Ascending aorta (tissue), 2 donors: ENCODE measurements around the gene TMEM164. TPM values are rescaled to one million over a fixed set of nuclear protein-coding genes. Genes with fewer than 3 reads are reported as not detected.

ENCODE experiments used
- DNase-seq, 2 donors: peaks; one replicate each; pipeline ENCODE4 v3.0.0-alpha.2; 2019; ENCODE audit warnings: low spot score in 2 of 2
- H3K27ac ChIP-seq, 2 donors: fragments of 200-600 bp; sonication (generic); one replicate each; pipeline ENCODE4 v1.5.1; 2016 to 2017; ENCODE audit warnings: mild to moderate bottlenecking in 1 of 2
- H3K27me3 ChIP-seq: fragments of 200-600 bp; sonication (generic); one replicate; pipeline ENCODE4 v1.5.1; 2017
- H3K36me3 ChIP-seq, 2 donors: fragments of 200-600 bp; sonication (generic); one replicate each; pipeline ENCODE4 v1.5.1; 2016
- H3K4me1 ChIP-seq, 2 donors: fragments of 200-600 bp; sonication (generic); one replicate each; pipeline ENCODE4 v1.5.1; 2016 to 2017; ENCODE audit warnings: mild to moderate bottlenecking in 1 of 2
- H3K4me3 ChIP-seq, 2 donors: fragments of 200-600 bp; sonication (generic); one replicate each; pipeline ENCODE4 v1.5.1; 2016 to 2017; ENCODE audit warnings: mild to moderate bottlenecking in 1 of 2
- H3K9me3 ChIP-seq, 2 donors: fragments of 200-600 bp; sonication (generic); one replicate each; pipeline ENCODE4 v1.5.1; 2016
- intact Hi-C: fragments of 100-400 bp; cut with DNase I; formaldehyde crosslinking; loops from one replicate; pipeline ENCODE4 v1.15.1; 2023
- total RNA-seq: library from RNA; depleted of rRNA; stranded (reverse); fragments of >200 nt; gene quantifications from one replicate; pipeline ENCODE4 v1.1.0, GENCODE V29; 2016
- TF ChIP-seq, protein P1 (sequence below), 3 experiments: fragments of 200-600 bp in 2 of 3; fragments of 450-650 bp in 1 of 3; sonication (generic) in 2 of 3; IDR thresholded peaks; one replicate each; pipeline ENCODE4 v1.5.1; 2016 to 2019; ENCODE audit warnings: antibody characterized with exemption in 3 of 3, mild to moderate bottlenecking in 1 of 3, moderate library complexity in 1 of 3

The TMEM164 gene
- total RNA-seq, 1 donor from 2014 or later = 15.0 TPM

DNA sequence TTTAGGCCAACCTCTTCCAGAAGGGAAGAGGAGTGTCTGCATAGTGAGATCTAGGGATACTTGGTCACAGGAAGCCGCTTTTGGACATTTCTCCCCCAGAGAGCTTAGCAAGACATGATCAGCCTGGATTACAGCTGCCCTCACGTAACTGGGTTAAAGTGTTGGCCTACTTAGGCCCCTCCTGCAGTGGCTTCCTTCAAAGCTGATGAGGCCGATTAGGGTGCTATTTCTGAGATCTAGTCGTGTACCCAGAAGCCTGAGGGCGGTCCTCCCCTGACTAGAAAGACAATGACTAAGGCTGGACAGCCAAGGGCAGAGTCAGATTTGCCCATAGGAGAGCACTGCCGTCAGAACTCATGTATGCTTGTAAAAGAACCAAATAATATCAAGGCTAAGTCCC, 180.0 kb downstream of the TMEM164 start:
- DNase-seq = no peak
- no peak overlapping the region for H3K4me3 ChIP-seq
- TF ChIP-seq, protein P1, sequence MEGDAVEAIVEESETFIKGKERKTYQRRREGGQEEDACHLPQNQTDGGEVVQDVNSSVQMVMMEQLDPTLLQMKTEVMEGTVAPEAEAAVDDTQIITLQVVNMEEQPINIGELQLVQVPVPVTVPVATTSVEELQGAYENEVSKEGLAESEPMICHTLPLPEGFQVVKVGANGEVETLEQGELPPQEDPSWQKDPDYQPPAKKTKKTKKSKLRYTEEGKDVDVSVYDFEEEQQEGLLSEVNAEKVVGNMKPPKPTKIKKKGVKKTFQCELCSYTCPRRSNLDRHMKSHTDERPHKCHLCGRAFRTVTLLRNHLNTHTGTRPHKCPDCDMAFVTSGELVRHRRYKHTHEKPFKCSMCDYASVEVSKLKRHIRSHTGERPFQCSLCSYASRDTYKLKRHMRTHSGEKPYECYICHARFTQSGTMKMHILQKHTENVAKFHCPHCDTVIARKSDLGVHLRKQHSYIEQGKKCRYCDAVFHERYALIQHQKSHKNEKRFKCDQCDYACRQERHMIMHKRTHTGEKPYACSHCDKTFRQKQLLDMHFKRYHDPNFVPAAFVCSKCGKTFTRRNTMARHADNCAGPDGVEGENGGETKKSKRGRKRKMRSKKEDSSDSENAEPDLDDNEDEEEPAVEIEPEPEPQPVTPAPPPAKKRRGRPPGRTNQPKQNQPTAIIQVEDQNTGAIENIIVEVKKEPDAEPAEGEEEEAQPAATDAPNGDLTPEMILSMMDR (IDR thresholded peaks at IDR 0.05) = no peak
- H3K36me3 ChIP-seq = no peaks in the 10 kb centered on the region
- no peak overlapping the region for H3K27ac ChIP-seq
- intact Hi-C loops = no loop called here
- H3K9me3 ChIP-seq = no peaks in the 10 kb centered on the region
- H3K27me3 ChIP-seq = no peaks in the 10 kb centered on the region
- no peaks in the 10 kb centered on the region for H3K4me1 ChIP-seq

- Histone ChIP-seq H3K36me3 (no peaks in the 10 kb centered on the region), H3K27ac (no peak overlapping the region), H3K4me1 (no peaks in the 10 kb centered on the region), H3K4me3 (no peak overlapping the region), H3K9me3 (no peaks in the 10 kb centered on the region), H3K27me3 (no peaks in the 10 kb centered on the region)
- intact Hi-C loops = no loop called here
- TF ChIP-seq, protein P1 (IDR thresholded peaks at IDR 0.05) = no peak
- no peak for DNase-seq
Observed at GRCh38 chrX:110183314-110183713, 180.4 kb downstream of the TMEM164 start.

- H3K4me1 ChIP-seq = no peaks in the 10 kb centered on the region
- no peak overlapping the region for H3K27ac ChIP-seq
- H3K27me3 ChIP-seq = no peaks in the 10 kb centered on the region
- no peak for DNase-seq
- no peak overlapping the region for H3K4me3 ChIP-seq
- H3K36me3 ChIP-seq = no peaks in the 10 kb centered on the region
- no peaks in the 10 kb centered on the region for H3K9me3 ChIP-seq
- intact Hi-C loops = no loop called here
- TF ChIP-seq, protein P1 (IDR thresholded peaks at IDR 0.05) = no peak
Observed at GRCh38 chrX:110188701-110189558, 186.0 kb downstream of the TMEM164 start.

DNA sequence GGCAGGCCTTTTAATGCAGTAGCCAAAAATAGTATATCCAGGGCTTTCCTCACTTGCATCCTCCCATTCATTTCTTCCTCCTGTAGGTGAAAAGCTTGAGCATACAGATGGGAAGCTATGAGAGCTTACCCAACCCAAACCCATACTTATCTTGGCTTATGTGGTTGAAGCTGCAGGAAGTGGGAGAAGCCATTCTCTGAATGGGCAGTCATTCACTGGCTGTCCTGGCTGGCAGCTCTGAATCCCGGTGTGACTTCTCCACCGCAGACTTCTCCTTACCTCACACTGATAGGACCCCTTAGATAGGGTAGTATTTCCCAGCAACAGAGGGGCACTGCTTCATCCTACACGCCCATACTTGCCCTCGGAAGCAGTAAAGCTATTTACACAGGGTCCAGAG, 189.6 kb downstream of the TMEM164 start:
- H3K27me3 ChIP-seq = no peaks in the 10 kb centered on the region
- no peak overlapping the region for H3K4me3 ChIP-seq
- no peak for DNase-seq
- no peaks in the 10 kb centered on the region for H3K4me1 ChIP-seq
- TF ChIP-seq, protein P1 (IDR thresholded peaks at IDR 0.05) = no peak
- no peaks in the 10 kb centered on the region for H3K36me3 ChIP-seq
- H3K27ac ChIP-seq = no peak overlapping the region
- intact Hi-C loops = no loop called here
- no peaks in the 10 kb centered on the region for H3K9me3 ChIP-seq

GRCh38 chrX:110194977-110195376, 192.1 kb downstream of the TMEM164 start:
- intact Hi-C loops = no loop called here
- no peaks in the 10 kb centered on the region for H3K27me3 ChIP-seq
- no peak for DNase-seq
- no peak overlapping the region for H3K4me3 ChIP-seq
- H3K9me3 ChIP-seq = no peaks in the 10 kb centered on the region
- H3K4me1 ChIP-seq = no peaks in the 10 kb centered on the region
- H3K36me3 ChIP-seq = peaks cover 0 to 4% of the 10 kb centered on the region in 2 donors
- TF ChIP-seq, protein P1 (IDR thresholded peaks at IDR 0.05) = no peak
- H3K27ac ChIP-seq = no peak overlapping the region
